GM12878 (cell line): ENCODE results near the gene ASB2. TPM values are rescaled to one million over a fixed set of nuclear protein-coding genes. Genes with fewer than 3 reads are reported as not detected.

Source experiments
- ASH2L ChIP-seq: fragments of 300-600, 200-600 bp; sonication (generic); IDR thresholded peaks from 2 replicates; pipeline ENCODE4 v1.6.1; 2017; ENCODE audit warnings: low read depth, mild to moderate bottlenecking, borderline replicate concordance
- ATF7 ChIP-seq: fragments of 450-650 bp; IDR thresholded peaks from 2 replicates; pipeline ENCODE4 v1.6.1; 2016; ENCODE audit warnings: low read depth, mild to moderate bottlenecking
- CREB1 ChIP-seq: IDR thresholded peaks from 2 replicates; pipeline ENCODE4 v1.6.1; 2012; ENCODE audit warnings: low read depth, mild to moderate bottlenecking, inconsistent platforms
- CREM ChIP-seq: IDR thresholded peaks from 2 replicates; pipeline ENCODE4 v1.6.1; 2014; ENCODE audit warnings: antibody characterized with exemption, low read depth
- HDGF ChIP-seq: fragments of 450-650 bp; IDR thresholded peaks from 2 replicates; pipeline ENCODE4 v1.6.1; 2016; ENCODE audit warnings: antibody characterized with exemption
- IKZF2 ChIP-seq, 2 experiments: fragments of 450-650 bp; IDR thresholded peaks; 2 replicates each; pipeline ENCODE4 v1.6.1; 2017; ENCODE audit warnings: mild to moderate bottlenecking in 2 of 2, moderate library complexity in 2 of 2
- JUND ChIP-seq: IDR thresholded peaks from 2 replicates; pipeline ENCODE4 v1.6.1; 2012; ENCODE audit warnings: low read depth, mild to moderate bottlenecking, low read length, improper control_type of control experiment, moderate library complexity
- LARP7 ChIP-seq: fragments of 450-650 bp; IDR thresholded peaks from 2 replicates; pipeline ENCODE4 v1.6.1; 2017; ENCODE audit warnings: mild to moderate bottlenecking
- MEF2A ChIP-seq: IDR thresholded peaks from 2 replicates; pipeline ENCODE4 v1.6.1; 2011; ENCODE audit warnings: low read depth, mild to moderate bottlenecking, low read length, moderate library complexity; ENCODE audit not compliant: insufficient read depth
- MTA2 ChIP-seq: fragments of 450-650 bp; IDR thresholded peaks from 2 replicates; pipeline ENCODE4 v1.6.1; 2016; ENCODE audit warnings: low read depth, mild to moderate bottlenecking, moderate library complexity
- MTA3 ChIP-seq: IDR thresholded peaks from 2 replicates; pipeline ENCODE4 v1.6.1; 2012; ENCODE audit warnings: low read length, inconsistent platforms, borderline replicate concordance
- MXI1 ChIP-seq: fragments of 150-350 bp; IDR thresholded peaks from 2 replicates; pipeline ENCODE4 v1.6.1; 2011; ENCODE audit warnings: low read depth, mild to moderate bottlenecking, inconsistent platforms, low read length, improper control_type of control experiment
- NFYB ChIP-seq: IDR thresholded peaks from 2 replicates; pipeline ENCODE4 v1.6.1; 2011; ENCODE audit warnings: low read depth, mild to moderate bottlenecking, low read length, improper control_type of control experiment, moderate library complexity; ENCODE audit not compliant: insufficient read depth
- NR2C1 ChIP-seq: fragments of 450-650 bp; IDR thresholded peaks from 2 replicates; pipeline ENCODE4 v1.6.1; 2017; ENCODE audit warnings: antibody characterized with exemption, mild to moderate bottlenecking, moderate library complexity
- NR2C2 ChIP-seq: IDR thresholded peaks from 2 replicates; pipeline ENCODE4 v1.6.1; 2011; ENCODE audit warnings: borderline replicate concordance, low read depth; ENCODE audit not compliant: control insufficient read depth, insufficient read length
- POLR2A ChIP-seq: IDR thresholded peaks from 2 replicates; pipeline ENCODE4 v1.6.1; 2011; ENCODE audit warnings: low read depth, mild to moderate bottlenecking, low read length
- POLR2AphosphoS5 ChIP-seq: IDR thresholded peaks from 2 replicates; pipeline ENCODE4 v1.6.1; 2011; ENCODE audit warnings: mild to moderate bottlenecking, low read length, inconsistent platforms
- RAD21 ChIP-seq: IDR thresholded peaks from 2 replicates; pipeline ENCODE4 v1.6.1; 2011; ENCODE audit warnings: mild to moderate bottlenecking, low read depth, low read length, moderate library complexity; ENCODE audit not compliant: insufficient read depth
- RFX5 ChIP-seq: IDR thresholded peaks from 2 replicates; pipeline ENCODE4 v1.6.1; 2011; ENCODE audit warnings: low read depth, low read length, improper control_type of control experiment
- RUNX3 ChIP-seq: IDR thresholded peaks from 2 replicates; pipeline ENCODE4 v1.6.1; 2012; ENCODE audit warnings: low read length, inconsistent platforms
- SMARCA5 ChIP-seq: fragments of 450-650 bp; IDR thresholded peaks from 2 replicates; pipeline ENCODE4 v1.6.1; 2017; ENCODE audit warnings: mild to moderate bottlenecking
- SP1 ChIP-seq: IDR thresholded peaks from one replicate; pipeline ENCODE4 v1.6.1; 2011; ENCODE audit warnings: low read depth, low read length
- SPI1 ChIP-seq: IDR thresholded peaks from 2 replicates; pipeline ENCODE4 v1.6.1; 2011; ENCODE audit warnings: low read depth, mild to moderate bottlenecking, low read length, moderate library complexity, borderline replicate concordance; ENCODE audit not compliant: insufficient read depth
- STAT1 ChIP-seq: fragments of 450-650 bp; conservative IDR thresholded peaks from 2 replicates; pipeline ENCODE4 v1.6.1; 2014; ENCODE audit warnings: antibody characterized with exemption, mild to moderate bottlenecking
- ZBTB40 ChIP-seq: fragments of 450-650 bp; IDR thresholded peaks from 2 replicates; pipeline ENCODE4 v1.6.1; 2016; ENCODE audit warnings: mild to moderate bottlenecking, moderate library complexity, borderline replicate concordance
- polyA plus RNA-seq, 11 experiments: library from polyadenylated mRNA; depleted of rRNA in 4 of 11; unstranded in 6 of 11; stranded (reverse) in 5 of 11; fragments of >200 nt; fragmentation: Nextera tagmentation in 4 of 11; fragmentation: Illumina TruSeq in 1 of 11; extraction: Ambion mirVana in 4 of 11; extraction: Trizol in 1 of 11; gene quantifications; 1 replicate in 1 of 11; 2 replicates in 10 of 11; pipeline versions ENCODE4 v1.2.1 to v1.2.3, GENCODE V29; 2011 to 2016; ENCODE audit warnings: inconsistent platforms in 2 of 11, missing spikeins in 2 of 11, low read depth in 1 of 11
- total RNA-seq, 4 experiments: library from RNA; depleted of rRNA in 3 of 4; stranded (reverse); fragments of >200 nt in 3 of 4; fragmentation: Illumina TruSeq in 1 of 4; extraction: Trizol in 1 of 4; gene quantifications; 2 replicates each; pipeline versions ENCODE4 v1.2.1 to v1.2.3, GENCODE V29; 2013 to 2021
- TF ChIP-seq, protein P1 (sequence below): IDR thresholded peaks from 2 replicates; pipeline ENCODE4 v1.6.1; 2011; ENCODE audit warnings: borderline replicate concordance, low read depth, mild to moderate bottlenecking, moderate library complexity, low read length; ENCODE audit not compliant: insufficient read depth, poor library complexity, severe bottlenecking
- TF ChIP-seq, protein P2 (sequence below): fragments of 450-650 bp; IDR thresholded peaks from 2 replicates; pipeline ENCODE4 v1.6.1; 2017; ENCODE audit warnings: borderline replicate concordance

The ASB2 gene
- total and polyA plus RNA-seq, 10 of the 15 experiments (the other 5 are each of a cell fraction or from before 2014, with no cell fraction given) = 3.0 to 54.8 (median 33.5) TPM

- TF ChIP-seq, protein P1, sequence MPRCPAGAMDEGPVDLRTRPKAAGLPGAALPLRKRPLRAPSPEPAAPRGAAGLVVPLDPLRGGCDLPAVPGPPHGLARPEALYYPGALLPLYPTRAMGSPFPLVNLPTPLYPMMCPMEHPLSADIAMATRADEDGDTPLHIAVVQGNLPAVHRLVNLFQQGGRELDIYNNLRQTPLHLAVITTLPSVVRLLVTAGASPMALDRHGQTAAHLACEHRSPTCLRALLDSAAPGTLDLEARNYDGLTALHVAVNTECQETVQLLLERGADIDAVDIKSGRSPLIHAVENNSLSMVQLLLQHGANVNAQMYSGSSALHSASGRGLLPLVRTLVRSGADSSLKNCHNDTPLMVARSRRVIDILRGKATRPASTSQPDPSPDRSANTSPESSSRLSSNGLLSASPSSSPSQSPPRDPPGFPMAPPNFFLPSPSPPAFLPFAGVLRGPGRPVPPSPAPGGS = peak; percentile 88
- peak; percentile 43; the same call in 1 of the 2 replicates for TF ChIP-seq MXI1
- TF ChIP-seq MTA3 = no peak
- no peak for TF ChIP-seq ASH2L
- peak; percentile 77 for TF ChIP-seq MEF2A
- TF ChIP-seq CREB1 = no peak
- TF ChIP-seq SPI1 = peak; percentile 100
- no peak for TF ChIP-seq POLR2AphosphoS5
- peak; percentile 81 for TF ChIP-seq ATF7
- TF ChIP-seq IKZF2 (IDR thresholded peaks at IDR 0.05) = peak; percentile 97
- no peak for TF ChIP-seq RUNX3
- TF ChIP-seq NR2C1 = peak; percentile 78
- no peak for TF ChIP-seq NR2C2
- no peak for TF ChIP-seq SMARCA5
- TF ChIP-seq STAT1 = no peak
- TF ChIP-seq RAD21 = no peak
- TF ChIP-seq LARP7 = peak; percentile 32; the same call in 1 of the 2 replicates
- TF ChIP-seq ZBTB40 = no peak; the same call in 1 of the 2 replicates
- TF ChIP-seq SP1 = peak; percentile 90
- TF ChIP-seq, protein P2, sequence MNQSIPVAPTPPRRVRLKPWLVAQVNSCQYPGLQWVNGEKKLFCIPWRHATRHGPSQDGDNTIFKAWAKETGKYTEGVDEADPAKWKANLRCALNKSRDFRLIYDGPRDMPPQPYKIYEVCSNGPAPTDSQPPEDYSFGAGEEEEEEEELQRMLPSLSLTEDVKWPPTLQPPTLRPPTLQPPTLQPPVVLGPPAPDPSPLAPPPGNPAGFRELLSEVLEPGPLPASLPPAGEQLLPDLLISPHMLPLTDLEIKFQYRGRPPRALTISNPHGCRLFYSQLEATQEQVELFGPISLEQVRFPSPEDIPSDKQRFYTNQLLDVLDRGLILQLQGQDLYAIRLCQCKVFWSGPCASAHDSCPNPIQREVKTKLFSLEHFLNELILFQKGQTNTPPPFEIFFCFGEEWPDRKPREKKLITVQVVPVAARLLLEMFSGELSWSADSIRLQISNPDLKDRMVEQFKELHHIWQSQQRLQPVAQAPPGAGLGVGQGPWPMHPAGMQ = no peak
- TF ChIP-seq RFX5 = no peak
- TF ChIP-seq JUND = peak; percentile 54; the same call in 1 of the 2 replicates
- peak; percentile 96 for TF ChIP-seq MTA2
- no peak; the same call in 1 of the 2 replicates for TF ChIP-seq POLR2A
- no peak for TF ChIP-seq NFYB
- no peak for TF ChIP-seq HDGF
- peak; percentile 90 for TF ChIP-seq CREM
These were observed 8.6 kb downstream of the ASB2 start (continued) for GRCh38 chr14:93967637-93968250.
